Measurements from ENCODE around the gene ADRA2B. TPM values are rescaled to one million over a fixed set of nuclear protein-coding genes. Genes with fewer than 3 reads are reported as not detected.

The ADRA2B gene
- total RNA-seq (1 to 10 TPM; 1.5 to 7.3 (median 3.4) TPM), polyA plus RNA-seq (1 to 10 TPM; 1.9 to 5.2 TPM)
- long read RNA-seq, donor 1, transcript ADRA2B-201 (1 exons, 3,371 nt) = major isoform, 15 of 18 reads
- long read RNA-seq, donor 1, partial matches to known transcripts = 0 of 18 reads
- long read RNA-seq, donor 1, other reads (novel, unspliced or antisense) = 3 of 18 reads
- long read RNA-seq, donor 2, transcript ADRA2B-201 (1 exons, 3,371 nt) = major isoform, 21 of 24 reads
- long read RNA-seq, donor 2, partial matches to known transcripts = 0 of 24 reads
- long read RNA-seq, donor 2, other reads (novel, unspliced or antisense) = 3 of 24 reads
- long read RNA-seq, donor 3, transcript ADRA2B-201 (1 exons, 3,371 nt) = major isoform, 10 of 11 reads
- long read RNA-seq, donor 3, partial matches to known transcripts = 0 of 11 reads
- long read RNA-seq, donor 3, other reads (novel, unspliced or antisense) = 1 of 11 reads

GRCh38 chr2:96116424-96116878, at the start of gene ADRA2B:
TSS of gene ADRA2B (minus strand) at chr2:96116571. CDS start at chr2:96116149, 422 bp downstream.
- Histone ChIP-seq H3K27me3 (peaks cover 0 to 62% (median 25%) of the 10 kb centered on the region in 7 donors), H3K36me3 (no peaks in the 10 kb centered on the region), H3K4me1 (peaks cover 0 to 33% (median 12%) of the 10 kb centered on the region in 9 donors), H3K9me3 (no peaks in the 10 kb centered on the region), H3K4me3 (peak within 1 kb of the TSS; percentile 29 to 78 (median 62)), H3K27ac (peak within 1 kb of the TSS; percentile 23 to 83 (median 72))
- TF ChIP-seq, protein P1, sequence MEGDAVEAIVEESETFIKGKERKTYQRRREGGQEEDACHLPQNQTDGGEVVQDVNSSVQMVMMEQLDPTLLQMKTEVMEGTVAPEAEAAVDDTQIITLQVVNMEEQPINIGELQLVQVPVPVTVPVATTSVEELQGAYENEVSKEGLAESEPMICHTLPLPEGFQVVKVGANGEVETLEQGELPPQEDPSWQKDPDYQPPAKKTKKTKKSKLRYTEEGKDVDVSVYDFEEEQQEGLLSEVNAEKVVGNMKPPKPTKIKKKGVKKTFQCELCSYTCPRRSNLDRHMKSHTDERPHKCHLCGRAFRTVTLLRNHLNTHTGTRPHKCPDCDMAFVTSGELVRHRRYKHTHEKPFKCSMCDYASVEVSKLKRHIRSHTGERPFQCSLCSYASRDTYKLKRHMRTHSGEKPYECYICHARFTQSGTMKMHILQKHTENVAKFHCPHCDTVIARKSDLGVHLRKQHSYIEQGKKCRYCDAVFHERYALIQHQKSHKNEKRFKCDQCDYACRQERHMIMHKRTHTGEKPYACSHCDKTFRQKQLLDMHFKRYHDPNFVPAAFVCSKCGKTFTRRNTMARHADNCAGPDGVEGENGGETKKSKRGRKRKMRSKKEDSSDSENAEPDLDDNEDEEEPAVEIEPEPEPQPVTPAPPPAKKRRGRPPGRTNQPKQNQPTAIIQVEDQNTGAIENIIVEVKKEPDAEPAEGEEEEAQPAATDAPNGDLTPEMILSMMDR (IDR thresholded peaks at IDR 0.05) = no peak
- 1% methylated on average over 52 to 64 of the region's 64 CpGs for WGBS, 2 donors
- ATAC-seq = peak; percentile 56 to 81 (median 66)
- DNase-seq = peak; percentile 68 to 80
- intact Hi-C loops (cut with DNase I) = loop anchor here in 7 of 10 donors (2.0 to 10.0 kb wide), 7 partner anchors 34 to 92 kb away; no protein-coding TSS in a partner anchor

- Histone ChIP-seq H3K36me3 (no peaks in the 10 kb centered on the region), H3K4me1 (peaks cover 0 to 10% (median 0%) of the 10 kb centered on the region in 9 donors), H3K27me3 (no peaks in the 10 kb centered on the region), H3K27ac (peak overlapping the region in 1 of 10 donors; percentile 73), H3K4me3 (peak overlapping the region in 1 of 10 donors; percentile 8), H3K9me3 (peaks cover 0 to 9% (median 0%) of the 10 kb centered on the region in 11 donors)
- DNase-seq = no peak
- TF ChIP-seq, protein P1 (IDR thresholded peaks at IDR 0.05) = no peak
- 77 to 79% methylated on average over 18 of the region's 18 CpGs for WGBS, 2 donors
- intact Hi-C loops (cut with DNase I) = no loop called here
- ATAC-seq = peak in 3 of 8 donors; percentile 20 to 31 (median 22)
Measured at GRCh38 chr2:96164459-96165184, 48.3 kb upstream of the ADRA2B start.

DNA sequence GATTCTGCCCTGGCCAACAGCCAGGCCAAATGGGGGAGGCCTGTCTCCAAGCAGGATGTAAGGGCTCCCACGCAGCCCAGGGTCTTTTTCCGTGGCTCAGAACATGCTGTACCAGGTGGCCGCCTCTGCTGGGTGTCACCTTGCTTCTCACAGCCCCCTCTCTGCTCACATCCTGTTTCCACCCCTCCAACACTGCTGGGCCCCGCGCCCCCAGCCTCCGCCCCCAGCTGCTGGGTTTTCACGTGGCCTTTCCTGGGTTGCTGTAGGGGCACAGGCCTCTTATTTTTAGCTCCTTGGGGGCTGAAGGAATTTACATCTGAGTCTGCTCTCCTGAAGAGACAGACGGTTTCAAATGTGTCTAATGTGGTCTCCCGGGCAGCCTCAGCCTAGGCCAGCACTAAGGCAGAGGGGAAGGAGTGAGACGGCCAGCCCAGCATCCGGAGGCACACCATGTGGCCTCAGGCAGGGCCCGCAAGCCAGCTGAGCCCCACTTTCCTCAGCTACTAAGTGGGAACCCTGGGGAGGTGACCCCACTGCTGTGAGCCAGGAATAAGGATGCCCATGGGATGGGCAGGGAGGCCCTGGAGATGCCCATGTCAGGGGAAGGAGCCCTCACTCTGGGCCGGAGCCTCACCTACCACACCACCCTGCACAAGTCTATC, 47.5 kb upstream of the ADRA2B start:
- H3K4me3 ChIP-seq = no peak overlapping the region
- peak overlapping the region in 1 of 10 donors; percentile 73 for H3K27ac ChIP-seq
- intact Hi-C loops (cut with DNase I) = no loop called here
- no peaks in the 10 kb centered on the region for H3K36me3 ChIP-seq
- TF ChIP-seq, protein P1 (IDR thresholded peaks at IDR 0.05) = no peak
- no peak for DNase-seq
- 50 to 60% methylated on average over 13 of the region's 13 CpGs for WGBS, 2 donors
- peak in 4 of 8 donors; percentile 22 to 71 (median 60) for ATAC-seq
- no peaks in the 10 kb centered on the region for H3K27me3 ChIP-seq
- H3K9me3 ChIP-seq = peaks cover 0 to 9% (median 0%) of the 10 kb centered on the region in 11 donors
- H3K4me1 ChIP-seq = peaks cover 0 to 10% (median 0%) of the 10 kb centered on the region in 9 donors

DNA sequence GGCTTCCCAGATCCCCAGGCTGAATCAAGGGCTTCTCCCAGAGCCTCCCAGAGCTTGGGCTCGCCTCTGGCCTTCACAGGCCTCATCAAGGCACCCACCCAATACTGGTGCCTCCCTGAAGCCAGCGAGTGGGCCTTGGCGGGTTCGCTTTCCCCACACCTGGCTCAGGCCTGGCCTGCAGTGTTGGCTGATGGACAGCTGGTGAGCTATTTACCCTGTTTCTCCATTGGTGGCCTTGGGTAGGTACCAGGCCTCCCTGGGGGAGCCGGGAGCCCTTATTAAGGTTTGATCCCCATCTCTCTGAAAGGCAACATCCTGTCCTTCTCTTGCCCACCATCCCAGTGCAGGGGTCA, 47.0 kb upstream of the ADRA2B start:
- no peaks in the 10 kb centered on the region for H3K36me3 ChIP-seq
- ATAC-seq (peak in 2 of 8 donors; percentile 9 to 26), DNase-seq (no peak)
- H3K27ac ChIP-seq = peak overlapping the region in 1 of 10 donors; percentile 73
- TF ChIP-seq, protein P1 (IDR thresholded peaks at IDR 0.05) = no peak
- no peaks in the 10 kb centered on the region for H3K27me3 ChIP-seq
- H3K4me1 ChIP-seq = peaks cover 0 to 13% (median 0%) of the 10 kb centered on the region in 9 donors
- WGBS, 2 donors = 87 to 91% methylated on average over 5 of the region's 5 CpGs
- H3K4me3 ChIP-seq = no peak overlapping the region
- peaks cover 0 to 9% (median 0%) of the 10 kb centered on the region in 11 donors for H3K9me3 ChIP-seq
- intact Hi-C loops (cut with DNase I) = no loop called here

All from heart right ventricle (tissue), 16 donors.